Kidney (tissue), 14 donors: Measurements from ENCODE around the gene HPSE. TPM values are rescaled to one million over a fixed set of nuclear protein-coding genes. Genes with fewer than 3 reads are reported as not detected.

ENCODE experiments used
- DNase-seq, 5 donors: peaks; one replicate each; pipeline ENCODE4 v3.0.0-alpha.2; 2013 to 2020
- FAIRE-seq: peaks from 2 replicates; lab custom pipeline; 2012; peaks lifted over from hg19 to GRCh38; lab: Jason Lieb, UNC
- H3K27ac ChIP-seq, 2 donors: one replicate each; pipeline ENCODE4 v1.7.0; 2013; ENCODE audit warnings: low read depth in 2 of 2, low read length in 2 of 2, inconsistent platforms in 1 of 2
- H3K27me3 ChIP-seq: one replicate; pipeline ENCODE4 v1.7.1; 2013; ENCODE audit warnings: low read length, inconsistent platforms; ENCODE audit not compliant: control insufficient read depth, insufficient read depth
- H3K36me3 ChIP-seq, 3 donors: one replicate each; pipeline versions ENCODE4 v1.7.0 to v1.7.1; 2013; ENCODE audit warnings: low read length in 3 of 3, control low read depth in 1 of 3, inconsistent platforms in 1 of 3; ENCODE audit not compliant: insufficient read depth in 3 of 3, control insufficient read depth in 2 of 3
- H3K4me1 ChIP-seq, 3 donors: one replicate each; pipeline versions ENCODE4 v1.7.0 to v1.7.1; 2013; ENCODE audit warnings: low read length in 3 of 3, inconsistent platforms in 1 of 3, low read depth in 1 of 3; ENCODE audit not compliant: control insufficient read depth in 2 of 3, insufficient read depth in 2 of 3
- H3K4me3 ChIP-seq, 3 donors: one replicate each; pipeline versions ENCODE4 v1.7.0 to v1.8.1; 2013; ENCODE audit warnings: low read length in 3 of 3, control low read depth in 1 of 3, inconsistent platforms in 1 of 3
- H3K9ac ChIP-seq, 3 donors: one replicate each; pipeline versions ENCODE4 v1.7.0 to v1.7.1; 2013; ENCODE audit warnings: low read length in 3 of 3, control low read depth in 1 of 3, inconsistent platforms in 1 of 3
- H3K9me3 ChIP-seq, 3 donors: one replicate each; pipeline versions ENCODE4 v1.7.0 to v1.7.1; 2013; ENCODE audit warnings: low read length in 3 of 3, control low read depth in 1 of 3, inconsistent platforms in 1 of 3; ENCODE audit not compliant: control insufficient read depth in 2 of 3, insufficient read depth in 1 of 3
- intact Hi-C: fragments of 100-400 bp; cut with DNase I; formaldehyde crosslinking; loops from one replicate; pipeline ENCODE4 v1.11.1; 2022
- polyA plus RNA-seq: library from polyadenylated mRNA; stranded (reverse); fragments of 350-450 nt; fragmentation: Illumina TruSeq; extraction: RNeasy Lipid Tissue Mini Kit (QIAGEN cat#74804); gene quantifications from one replicate; pipeline ENCODE4 v1.2.3, GENCODE V29; 2014; ENCODE audit warnings: low read depth, low replicate concordance; ENCODE audit not compliant: insufficient read depth
- total RNA-seq: library from RNA; stranded (reverse); fragmentation: NEBNext Ultra II Directional; extraction: Animal tissue kit (Norgen Biotek cat#: 25700); gene quantifications from one replicate; pipeline ENCODE4 v1.2.1, GENCODE V29; 2021
- TF ChIP-seq, protein P1 (sequence below): IDR thresholded peaks from 3 replicates; pipeline ENCODE4 v1.5.1; 2012; ENCODE audit warnings: mild to moderate bottlenecking, moderate library complexity, borderline replicate concordance; ENCODE audit not compliant: insufficient read depth; ENCODE audit errors: extremely low read depth
- donor health status: control.
- donor health status: control.
- donor health status: control.
- donor health status: control.
- donor health status: control.
- donor health status: DM: yes; HTN: yes; CAD: no.
- donor health status: Normal renal cell carcinoma (clear cell type).

Gene HPSE
- total and polyA plus RNA-seq, 2 donors from 2014 or later, result 1.9 to 6.8 TPM

GRCh38 chr4:83378419-83378818 lies 43.8 kb upstream of the HPSE start:
- H3K4me1 ChIP-seq, result no peaks in the 10 kb centered on the region
- no peaks in the 10 kb centered on the region for H3K27me3 ChIP-seq
- peaks cover 0 to 5% (median 3%) of the 10 kb centered on the region in 3 donors for H3K9me3 ChIP-seq
- FAIRE-seq (no peak), DNase-seq (peak in 1 of 5 donors; percentile 8)
- H3K4me3 ChIP-seq, result no peak overlapping the region
- no peaks in the 10 kb centered on the region for H3K36me3 ChIP-seq
- no peak overlapping the region for H3K9ac ChIP-seq
- intact Hi-C loops, result no loop called here
- TF ChIP-seq, protein P1, sequence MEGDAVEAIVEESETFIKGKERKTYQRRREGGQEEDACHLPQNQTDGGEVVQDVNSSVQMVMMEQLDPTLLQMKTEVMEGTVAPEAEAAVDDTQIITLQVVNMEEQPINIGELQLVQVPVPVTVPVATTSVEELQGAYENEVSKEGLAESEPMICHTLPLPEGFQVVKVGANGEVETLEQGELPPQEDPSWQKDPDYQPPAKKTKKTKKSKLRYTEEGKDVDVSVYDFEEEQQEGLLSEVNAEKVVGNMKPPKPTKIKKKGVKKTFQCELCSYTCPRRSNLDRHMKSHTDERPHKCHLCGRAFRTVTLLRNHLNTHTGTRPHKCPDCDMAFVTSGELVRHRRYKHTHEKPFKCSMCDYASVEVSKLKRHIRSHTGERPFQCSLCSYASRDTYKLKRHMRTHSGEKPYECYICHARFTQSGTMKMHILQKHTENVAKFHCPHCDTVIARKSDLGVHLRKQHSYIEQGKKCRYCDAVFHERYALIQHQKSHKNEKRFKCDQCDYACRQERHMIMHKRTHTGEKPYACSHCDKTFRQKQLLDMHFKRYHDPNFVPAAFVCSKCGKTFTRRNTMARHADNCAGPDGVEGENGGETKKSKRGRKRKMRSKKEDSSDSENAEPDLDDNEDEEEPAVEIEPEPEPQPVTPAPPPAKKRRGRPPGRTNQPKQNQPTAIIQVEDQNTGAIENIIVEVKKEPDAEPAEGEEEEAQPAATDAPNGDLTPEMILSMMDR, result no peak
- no peak overlapping the region for H3K27ac ChIP-seq

GRCh38 chr4:83372931-83373330 lies 38.3 kb upstream of the HPSE start:
- Histone ChIP-seq H3K27me3 (no peaks in the 10 kb centered on the region), H3K36me3 (no peaks in the 10 kb centered on the region), H3K9me3 (no peaks in the 10 kb centered on the region), H3K4me1 (peaks cover 0 to 8% (median 0%) of the 10 kb centered on the region in 3 donors), H3K27ac (peak overlapping the region in 1 of 2 donors; percentile 54), H3K9ac (no peak overlapping the region), H3K4me3 (no peak overlapping the region)
- FAIRE-seq, result no peak
- no peak for DNase-seq
- intact Hi-C loops, result no loop called here
- TF ChIP-seq, protein P1, result no peak

GRCh38 chr4:83371936-83372335 lies 37.3 kb upstream of the HPSE start:
- intact Hi-C loops, result no loop called here
- H3K9me3 ChIP-seq, result peaks cover 0 to under 1% (median 0%) of the 10 kb centered on the region in 3 donors
- TF ChIP-seq, protein P1, result no peak
- peaks cover 0 to 8% (median 0%) of the 10 kb centered on the region in 3 donors for H3K4me1 ChIP-seq
- H3K27me3 ChIP-seq, result no peaks in the 10 kb centered on the region
- H3K9ac ChIP-seq, result no peak overlapping the region
- FAIRE-seq (peak; percentile 8), DNase-seq (peak in 1 of 5 donors; percentile 39)
- H3K27ac ChIP-seq, result no peak overlapping the region
- H3K36me3 ChIP-seq, result no peaks in the 10 kb centered on the region
- no peak overlapping the region for H3K4me3 ChIP-seq

DNA sequence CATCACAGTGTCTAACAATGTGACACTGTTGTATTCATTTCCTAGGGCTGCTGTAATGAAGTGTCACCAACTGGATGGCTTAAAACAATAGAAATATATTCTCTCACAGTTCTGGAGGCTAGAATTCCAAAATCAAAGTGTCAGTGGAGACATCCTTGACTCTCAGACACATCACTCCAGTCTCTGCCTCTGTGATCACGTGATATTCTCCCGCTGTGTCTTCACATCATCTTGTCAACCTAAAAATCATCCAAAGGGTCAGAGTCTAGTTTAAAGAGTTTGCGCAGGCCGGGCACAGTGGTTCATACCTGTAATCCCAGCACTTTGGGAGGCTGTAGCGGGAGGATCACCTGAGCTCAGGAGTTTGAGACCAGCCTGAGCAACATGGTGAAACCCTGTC lies 36.6 kb upstream of the HPSE start:
- Histone ChIP-seq H3K36me3 (no peaks in the 10 kb centered on the region), H3K9ac (no peak overlapping the region), H3K27ac (peak overlapping the region in 1 of 2 donors; percentile 68), H3K4me3 (no peak overlapping the region), H3K9me3 (peaks cover 0 to 1% (median 0%) of the 10 kb centered on the region in 3 donors), H3K27me3 (no peaks in the 10 kb centered on the region), H3K4me1 (peaks cover 0 to 8% (median 0%) of the 10 kb centered on the region in 3 donors)
- FAIRE-seq (no peak), DNase-seq (no peak)
- TF ChIP-seq, protein P1, result no peak
- intact Hi-C loops, result no loop called here
